Measurements from ENCODE around the gene APOB. TPM values are rescaled to one million over a fixed set of nuclear protein-coding genes. Genes with fewer than 3 reads are reported as not detected.

APOB gene
- total RNA-seq, 3 donors from 2014 or later: 3.2 to 5.6 (median 4.3) TPM

DNA sequence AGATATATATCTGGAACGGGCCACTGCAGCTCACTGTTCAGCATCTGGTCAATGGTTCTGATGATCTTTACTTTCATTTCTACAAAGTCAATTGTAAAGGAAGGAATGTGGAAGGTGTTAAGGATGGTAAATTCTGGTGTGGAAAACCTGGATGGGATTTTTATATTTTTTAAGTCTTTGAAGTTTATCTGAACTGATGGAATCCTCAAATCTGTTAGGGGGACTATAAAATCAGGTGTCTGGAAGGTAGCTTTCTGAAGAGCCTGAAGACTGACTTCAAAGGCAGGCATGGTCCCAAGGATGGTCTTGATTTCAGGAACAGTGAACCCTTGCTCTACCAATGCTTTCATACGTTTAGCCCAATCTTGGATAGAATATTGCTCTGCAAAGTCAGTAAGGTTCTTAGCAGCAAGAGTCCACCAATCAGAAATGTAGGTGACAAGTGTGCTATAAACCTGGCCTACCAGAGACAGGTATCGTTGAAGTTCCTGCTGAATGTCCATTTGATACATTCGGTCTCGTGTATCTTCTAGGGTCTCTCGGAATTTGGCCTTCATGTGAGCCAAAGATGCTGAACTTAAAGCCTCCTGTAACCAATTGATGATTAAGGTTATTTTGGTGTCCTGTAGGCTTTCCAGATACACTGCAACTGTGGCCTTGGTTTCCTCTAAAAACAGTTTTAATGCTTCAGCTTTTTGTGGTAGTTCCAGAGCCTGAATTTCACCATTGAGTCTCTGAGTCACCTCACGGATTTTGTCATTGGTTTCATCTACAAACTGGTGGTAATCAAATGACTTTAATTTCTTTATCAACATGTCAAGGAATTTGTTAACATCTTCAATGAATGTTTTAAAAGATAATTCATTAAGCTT, 34.8 kb downstream of the APOB start:
- DNase-seq (ENCODE audit: low spot score in 2 of 2): no peak
- no peaks in the 10 kb centered on the region for H3K4me1 ChIP-seq
- peaks cover 0 to 3% of the 10 kb centered on the region in 2 donors for H3K27me3 ChIP-seq
- H3K9me3 ChIP-seq: no peaks in the 10 kb centered on the region
- no peak overlapping the region for H3K27ac ChIP-seq
- no peaks in the 10 kb centered on the region for H3K36me3 ChIP-seq
- no peak overlapping the region for H3K4me3 ChIP-seq
- TF ChIP-seq, protein P1, sequence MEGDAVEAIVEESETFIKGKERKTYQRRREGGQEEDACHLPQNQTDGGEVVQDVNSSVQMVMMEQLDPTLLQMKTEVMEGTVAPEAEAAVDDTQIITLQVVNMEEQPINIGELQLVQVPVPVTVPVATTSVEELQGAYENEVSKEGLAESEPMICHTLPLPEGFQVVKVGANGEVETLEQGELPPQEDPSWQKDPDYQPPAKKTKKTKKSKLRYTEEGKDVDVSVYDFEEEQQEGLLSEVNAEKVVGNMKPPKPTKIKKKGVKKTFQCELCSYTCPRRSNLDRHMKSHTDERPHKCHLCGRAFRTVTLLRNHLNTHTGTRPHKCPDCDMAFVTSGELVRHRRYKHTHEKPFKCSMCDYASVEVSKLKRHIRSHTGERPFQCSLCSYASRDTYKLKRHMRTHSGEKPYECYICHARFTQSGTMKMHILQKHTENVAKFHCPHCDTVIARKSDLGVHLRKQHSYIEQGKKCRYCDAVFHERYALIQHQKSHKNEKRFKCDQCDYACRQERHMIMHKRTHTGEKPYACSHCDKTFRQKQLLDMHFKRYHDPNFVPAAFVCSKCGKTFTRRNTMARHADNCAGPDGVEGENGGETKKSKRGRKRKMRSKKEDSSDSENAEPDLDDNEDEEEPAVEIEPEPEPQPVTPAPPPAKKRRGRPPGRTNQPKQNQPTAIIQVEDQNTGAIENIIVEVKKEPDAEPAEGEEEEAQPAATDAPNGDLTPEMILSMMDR (IDR thresholded peaks at IDR 0.05): no peak
- no peak for TF ChIP-seq POLR2A (IDR thresholded peaks at IDR 0.05)
- no peak for TF ChIP-seq POLR2AphosphoS5 (IDR thresholded peaks at IDR 0.05)
- intact Hi-C loops (cut with DNase I; ENCODE audit: low total_unique reads): no loop called here

DNA sequence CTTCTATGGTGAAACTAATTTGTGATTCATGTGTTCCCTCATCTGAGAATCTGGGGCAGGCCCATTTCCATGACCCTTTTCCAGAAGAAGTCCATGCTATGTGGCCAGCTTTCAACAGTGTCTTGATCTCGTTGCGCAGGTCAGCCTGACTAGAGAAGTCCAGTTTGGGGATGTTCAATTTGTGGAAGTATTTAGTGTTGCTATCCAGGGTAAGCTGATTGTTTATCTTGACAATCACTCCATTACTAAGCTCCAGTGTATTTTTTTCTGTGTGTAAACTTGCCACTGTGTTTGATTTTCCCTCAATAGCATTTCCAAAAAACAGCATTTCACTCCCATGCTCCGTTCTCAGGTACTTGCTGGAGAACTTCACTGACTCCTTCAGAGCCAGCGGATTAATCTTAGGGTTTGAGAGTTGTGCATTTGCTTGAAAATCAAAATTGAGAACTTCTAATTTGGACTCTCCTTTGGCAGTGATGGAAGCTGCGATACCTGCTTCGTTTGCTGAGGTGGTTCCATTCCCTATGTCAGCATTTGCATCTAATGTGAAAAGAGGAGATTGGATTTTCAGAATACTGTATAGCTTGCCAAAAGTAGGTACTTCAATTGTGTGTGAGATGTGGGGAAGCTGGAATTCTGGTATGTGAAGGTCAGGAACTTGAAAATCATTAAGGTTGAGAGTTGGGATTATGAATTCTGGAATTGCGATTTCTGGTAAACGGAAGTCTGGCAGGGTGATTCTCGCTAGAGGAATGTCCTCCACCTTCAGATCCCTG, 35.7 kb downstream of the APOB start:
- no peak for TF ChIP-seq POLR2AphosphoS5 (IDR thresholded peaks at IDR 0.05)
- TF ChIP-seq POLR2A (IDR thresholded peaks at IDR 0.05): no peak
- TF ChIP-seq, protein P1 (IDR thresholded peaks at IDR 0.05): no peak
- H3K27me3 ChIP-seq: peaks cover 0 to 3% of the 10 kb centered on the region in 2 donors
- H3K27ac ChIP-seq: no peak overlapping the region
- H3K4me1 ChIP-seq: no peaks in the 10 kb centered on the region
- DNase-seq (ENCODE audit: low spot score in 2 of 2): no peak
- H3K4me3 ChIP-seq: no peak overlapping the region
- no peaks in the 10 kb centered on the region for H3K36me3 ChIP-seq
- intact Hi-C loops (cut with DNase I; ENCODE audit: low total_unique reads): no loop called here
- H3K9me3 ChIP-seq: no peaks in the 10 kb centered on the region

DNA sequence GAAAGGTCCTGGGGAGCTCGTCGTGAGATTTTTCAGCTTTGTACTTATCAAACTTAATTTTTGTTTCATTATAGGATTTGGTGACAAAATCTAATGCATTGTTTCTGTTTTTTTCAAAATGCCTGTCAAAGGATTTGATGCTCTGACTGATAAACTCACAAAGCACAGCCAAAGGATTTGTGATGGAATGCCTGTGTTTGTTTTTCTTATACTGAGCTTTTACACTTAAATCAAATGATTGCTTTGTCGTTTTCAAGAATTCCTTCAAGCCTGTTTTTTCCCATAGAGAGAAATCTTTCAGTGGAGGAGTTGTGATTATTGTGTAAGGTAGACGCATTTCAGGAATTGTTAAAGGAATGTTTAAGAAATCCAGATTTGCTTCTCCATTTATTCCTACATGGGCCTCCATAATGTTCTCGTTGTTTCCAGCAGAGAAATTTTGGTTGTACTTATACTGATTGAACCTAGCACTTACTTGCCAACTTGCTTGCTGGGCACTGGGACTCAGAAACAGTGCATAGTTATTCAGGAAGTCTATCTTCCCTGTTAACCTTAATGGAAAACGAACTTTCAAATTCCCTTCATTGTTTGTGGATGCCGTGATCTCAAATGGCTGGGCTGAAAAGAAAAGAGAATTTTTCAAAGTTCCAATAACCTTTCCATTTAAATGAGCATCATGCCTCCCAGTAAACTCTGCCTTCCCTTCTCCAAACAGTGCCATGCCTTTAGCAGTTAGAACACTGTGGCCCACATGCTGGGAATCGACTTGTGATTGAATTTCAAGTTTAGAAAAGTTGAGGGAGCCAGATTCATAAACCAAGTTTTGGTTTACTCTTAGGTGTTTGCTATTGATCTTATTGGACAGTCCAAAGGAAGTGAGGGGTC, 36.5 kb downstream of the APOB start:
- no peak overlapping the region for H3K4me3 ChIP-seq
- TF ChIP-seq POLR2A (IDR thresholded peaks at IDR 0.05) (no peak), POLR2AphosphoS5 (IDR thresholded peaks at IDR 0.05) (no peak)
- TF ChIP-seq, protein P1 (IDR thresholded peaks at IDR 0.05): no peak
- no peaks in the 10 kb centered on the region for H3K9me3 ChIP-seq
- H3K36me3 ChIP-seq: no peaks in the 10 kb centered on the region
- no peaks in the 10 kb centered on the region for H3K4me1 ChIP-seq
- DNase-seq (ENCODE audit: low spot score in 2 of 2): no peak
- intact Hi-C loops (cut with DNase I; ENCODE audit: low total_unique reads): no loop called here
- peaks cover 0 to 3% of the 10 kb centered on the region in 2 donors for H3K27me3 ChIP-seq
- no peak overlapping the region for H3K27ac ChIP-seq

DNA sequence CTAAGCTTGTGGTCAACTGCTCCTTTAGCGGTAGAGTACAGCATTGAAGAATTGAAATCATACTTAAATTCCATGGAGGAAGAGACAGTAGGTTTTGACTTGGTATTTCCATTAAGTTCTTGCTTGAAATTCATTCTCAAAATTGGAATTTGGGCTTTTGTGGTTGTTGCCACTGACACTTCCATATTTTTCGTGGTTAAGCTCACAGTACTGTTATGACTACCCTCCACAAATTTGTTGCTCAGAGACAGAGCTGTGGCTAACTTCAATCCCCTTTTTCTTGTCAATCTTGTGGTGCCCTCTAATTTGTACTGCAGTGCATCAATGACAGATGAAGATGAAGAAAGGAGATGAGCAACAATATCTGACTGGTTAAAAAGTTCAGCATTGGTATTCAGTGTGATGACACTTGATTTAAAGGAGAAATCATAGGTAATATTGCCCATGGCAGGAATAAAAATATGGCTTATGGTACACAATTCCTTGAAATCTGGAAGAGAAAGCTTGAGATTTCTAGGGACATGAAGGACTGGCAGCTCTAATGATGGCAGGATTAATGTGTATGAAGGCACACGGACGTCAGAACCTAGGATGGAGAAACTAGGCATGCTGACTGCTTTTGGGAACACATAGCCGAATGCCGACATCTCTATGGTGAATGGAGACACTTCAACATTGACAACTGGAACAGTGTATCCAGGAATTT, 37.3 kb downstream of the APOB start:
- no peak overlapping the region for H3K27ac ChIP-seq
- intact Hi-C loops (cut with DNase I; ENCODE audit: low total_unique reads): no loop called here

More for the DNA sequence above, 37.3 kb downstream of the APOB start:
- no peak for DNase-seq (ENCODE audit: low spot score in 2 of 2)
- Histone ChIP-seq H3K27me3 (peaks cover 0 to 3% of the 10 kb centered on the region in 2 donors), H3K4me1 (no peaks in the 10 kb centered on the region), H3K36me3 (no peaks in the 10 kb centered on the region), H3K9me3 (no peaks in the 10 kb centered on the region), H3K4me3 (no peak overlapping the region)
- TF ChIP-seq POLR2AphosphoS5 (IDR thresholded peaks at IDR 0.05) (no peak), POLR2A (IDR thresholded peaks at IDR 0.05) (no peak)
- TF ChIP-seq, protein P1 (IDR thresholded peaks at IDR 0.05): no peak

Data from breast epithelium (tissue), 4 donors.